NCI-H526 (cell line): ENCODE measurements around the gene LRRC38.

Experiments
- DNase-seq, 2 experiments: peaks; one replicate each; lab custom pipeline; 2025; lab: John Stamatoyannopoulos, UW

The LRRC38 gene

GRCh38 chr1:13517193-13517812, 3.5 kb upstream of the LRRC38 start:
- DNase-seq = peak in 1 of 2 experiments; percentile 65

DNA sequence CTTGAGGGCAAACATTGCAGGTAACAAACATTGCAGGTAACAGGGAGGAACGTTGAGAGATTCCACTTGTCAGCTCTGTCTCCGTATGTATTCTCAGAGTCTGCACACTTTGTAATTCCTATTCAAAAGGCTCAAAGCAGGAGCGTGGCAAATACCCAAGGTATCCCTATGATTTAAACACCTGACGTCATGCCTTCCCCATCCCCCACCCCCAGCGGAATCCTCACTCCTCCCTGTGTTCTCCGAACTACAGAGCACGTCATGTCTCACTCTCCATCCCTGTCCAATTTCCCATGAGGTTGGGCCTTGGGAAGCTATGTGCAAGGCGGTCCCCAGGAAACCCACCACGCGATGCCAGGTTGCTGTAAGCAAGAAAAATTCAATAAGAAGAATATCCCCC, 2.8 kb upstream of the LRRC38 start:
- DNase-seq = no peak

DNA sequence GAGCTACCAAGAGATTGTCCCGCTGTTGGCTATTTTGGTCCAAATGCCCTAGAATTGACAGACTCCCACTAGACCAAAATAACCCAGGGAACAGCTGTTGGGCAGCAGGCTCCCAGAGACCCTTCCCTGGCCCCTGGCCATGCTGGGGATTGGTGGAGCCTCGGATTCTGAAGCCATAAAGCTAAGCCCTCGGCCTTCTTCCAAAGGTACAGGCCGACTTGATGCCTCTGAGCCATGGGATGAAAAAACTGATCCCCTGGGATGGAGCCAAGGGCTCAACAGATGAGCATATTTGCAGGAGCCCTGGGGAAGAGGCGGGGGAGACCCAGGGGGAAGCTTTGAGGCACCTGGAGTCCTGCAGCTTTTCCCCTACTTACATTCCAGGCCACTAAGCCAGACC, 1.0 kb upstream of the LRRC38 start:
- DNase-seq = no peak

- DNase-seq = no peak
Measured at GRCh38 chr1:13513063-13513894, 524 bp downstream of the LRRC38 start.

- no peak for DNase-seq
Measured at GRCh38 chr1:13512472-13512871, 1.3 kb downstream of the LRRC38 start.

DNA sequence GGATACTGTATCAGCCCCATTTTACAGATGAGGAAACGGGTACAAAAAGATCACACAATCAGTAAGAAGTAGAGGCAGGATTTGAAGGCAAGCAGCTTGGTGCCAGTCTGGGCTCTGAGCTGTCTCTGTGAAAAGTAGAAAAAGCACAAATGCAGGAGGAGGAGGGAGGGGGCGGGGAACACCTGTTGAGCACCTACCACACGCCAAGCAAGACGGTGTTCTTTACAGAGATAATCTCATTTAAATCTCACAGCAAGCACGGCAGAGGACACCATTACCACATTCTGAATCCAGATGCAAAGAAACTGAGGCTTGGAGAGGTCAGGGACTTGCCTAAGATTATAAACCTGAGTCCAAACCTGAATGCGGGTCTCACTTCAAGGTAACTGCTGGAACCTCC, 3.3 kb downstream of the LRRC38 start:
- DNase-seq = no peak

DNA sequence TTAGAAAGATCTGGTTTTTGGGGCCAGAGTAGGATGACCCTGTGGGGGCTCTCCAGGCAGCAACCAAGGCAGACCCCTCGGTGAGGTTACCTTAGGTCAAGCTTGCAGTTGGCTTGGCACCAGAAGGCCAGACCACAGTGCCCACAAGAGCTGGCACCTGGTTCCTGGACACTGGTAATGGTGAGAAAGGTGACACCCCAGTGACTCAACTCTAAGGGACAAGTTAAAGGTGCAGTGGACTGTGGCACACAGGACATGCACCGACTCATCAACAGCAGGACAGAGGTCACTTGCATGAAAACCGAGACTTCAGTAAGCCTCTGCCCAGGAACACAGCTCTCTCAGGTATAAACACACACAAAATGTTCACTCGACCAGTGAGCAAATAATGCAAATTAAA, 6.7 kb downstream of the LRRC38 start:
- DNase-seq = no peak

GRCh38 chr1:13505020-13505419, 8.8 kb downstream of the LRRC38 start:
- no peak for DNase-seq

DNA sequence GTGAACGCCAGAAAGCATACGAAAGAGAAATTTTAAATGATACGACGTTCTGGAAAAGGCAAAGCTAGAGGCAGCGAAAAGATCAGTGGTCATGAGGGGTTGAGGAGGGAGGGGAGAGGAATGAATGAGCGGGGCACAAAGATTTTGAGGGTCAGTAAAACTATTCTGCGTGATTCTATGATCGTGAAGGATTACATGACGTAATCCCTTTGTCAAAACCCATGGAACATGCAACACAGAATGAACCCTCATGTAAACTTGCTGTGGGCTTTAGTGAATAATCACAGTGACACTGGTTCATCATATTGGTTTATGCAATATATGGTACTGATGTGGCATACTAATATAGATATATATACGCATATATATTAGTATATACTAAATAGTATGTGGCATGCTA, 13.0 kb downstream of the LRRC38 start:
- no peak for DNase-seq

DNA sequence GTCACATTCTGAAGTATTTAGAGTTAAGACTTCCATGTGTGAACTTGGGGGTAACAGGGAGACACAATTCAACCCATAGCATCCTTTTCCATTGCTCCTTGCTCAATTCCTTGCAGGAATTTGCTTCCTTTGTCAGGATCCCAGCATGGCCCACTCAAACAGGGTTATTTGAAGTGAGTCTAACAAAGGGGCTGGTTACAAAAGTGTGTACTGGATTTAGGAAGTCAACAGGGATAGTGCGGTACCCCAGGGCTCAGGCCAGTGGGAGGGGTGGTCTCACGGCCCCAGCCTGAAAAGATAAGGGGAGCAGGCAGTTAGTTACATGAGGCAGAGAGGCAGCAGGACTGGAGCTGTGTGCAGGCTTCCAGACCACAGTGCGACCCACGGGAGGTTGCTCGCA, 14.4 kb downstream of the LRRC38 start:
- no peak for DNase-seq

DNA sequence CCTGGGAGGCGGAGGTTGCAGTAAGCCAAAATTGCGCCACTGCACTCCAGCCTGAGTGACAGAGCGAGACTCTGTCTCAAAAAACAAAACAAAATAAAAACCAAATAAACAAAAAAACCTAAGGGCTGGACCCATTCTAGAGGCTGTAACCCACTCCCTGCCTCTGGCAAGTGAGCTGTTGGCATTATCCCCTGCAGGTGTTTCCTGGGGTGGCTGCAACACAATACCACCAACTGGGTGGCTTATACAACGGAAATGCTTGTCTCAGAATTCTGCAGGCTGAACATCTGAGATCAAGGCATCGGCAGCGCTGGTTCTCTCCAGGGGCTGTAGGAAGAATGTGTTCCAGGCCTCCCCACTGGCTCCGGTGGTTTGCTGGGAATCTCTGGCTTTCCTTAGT, 15.2 kb downstream of the LRRC38 start:
- no peak for DNase-seq

GRCh38 chr1:13495186-13495585, 18.6 kb downstream of the LRRC38 start:
- no peak for DNase-seq

DNA sequence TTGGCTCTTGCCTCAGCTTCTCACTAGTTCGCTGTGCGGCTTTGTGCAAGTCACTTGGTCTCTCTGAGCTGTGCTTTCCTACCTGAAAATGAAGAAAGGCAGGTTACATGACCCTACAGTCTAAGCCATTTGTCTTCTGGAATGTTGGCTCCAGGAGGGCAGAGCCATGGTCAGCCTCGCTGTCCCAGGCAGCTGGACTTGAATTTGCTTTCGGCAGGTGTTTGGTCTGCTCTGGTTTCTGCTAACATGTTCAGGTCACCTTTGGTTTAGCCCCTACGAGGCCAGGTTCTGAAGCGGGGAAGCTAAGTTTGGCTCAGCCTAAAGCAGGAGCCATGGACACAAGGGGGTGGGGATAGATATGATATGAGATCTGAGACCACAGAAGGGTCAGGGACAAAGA, 19.1 kb downstream of the LRRC38 start:
- DNase-seq = no peak

DNA sequence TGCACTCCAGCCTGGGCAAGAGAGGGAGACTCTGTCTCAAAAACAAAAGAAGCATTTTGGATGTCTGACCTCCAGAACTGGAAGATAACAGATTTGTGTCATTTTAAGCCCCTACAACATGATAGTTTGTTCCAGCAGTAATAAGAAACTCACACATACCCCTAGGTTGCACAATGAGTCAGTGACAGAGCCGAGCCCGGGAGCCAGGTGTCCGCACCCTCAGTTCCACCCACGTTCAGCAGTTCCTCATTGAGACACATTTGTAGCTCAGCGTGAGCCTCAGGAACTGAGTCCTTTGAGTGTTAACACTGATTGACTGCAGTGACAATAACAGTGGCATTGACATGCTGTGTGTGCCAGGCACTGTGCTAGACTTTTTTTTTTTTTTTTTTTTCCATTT, 19.8 kb downstream of the LRRC38 start:
- no peak for DNase-seq

- DNase-seq = no peak
Measured at GRCh38 chr1:13492711-13493110, 21.1 kb downstream of the LRRC38 start.

DNA sequence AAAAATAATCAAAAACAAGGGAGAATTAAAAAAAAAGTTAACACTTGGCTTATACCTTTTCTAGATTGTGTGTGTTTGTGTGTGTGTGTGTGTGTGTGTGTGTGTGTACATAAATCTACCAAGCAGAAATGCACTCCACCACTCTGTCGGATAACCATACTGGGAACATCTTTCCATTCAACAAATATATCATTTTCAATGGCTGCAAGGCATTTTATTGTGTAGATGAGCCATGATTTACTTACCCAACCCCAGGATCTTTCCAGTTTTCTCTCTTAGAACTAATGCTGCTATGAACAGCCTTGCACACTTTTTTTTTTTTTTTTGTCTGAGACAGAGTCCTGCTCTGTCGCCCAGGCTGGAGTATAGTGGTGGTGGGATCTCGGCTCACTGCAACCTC, 25.8 kb downstream of the LRRC38 start:
- no peak for DNase-seq

DNA sequence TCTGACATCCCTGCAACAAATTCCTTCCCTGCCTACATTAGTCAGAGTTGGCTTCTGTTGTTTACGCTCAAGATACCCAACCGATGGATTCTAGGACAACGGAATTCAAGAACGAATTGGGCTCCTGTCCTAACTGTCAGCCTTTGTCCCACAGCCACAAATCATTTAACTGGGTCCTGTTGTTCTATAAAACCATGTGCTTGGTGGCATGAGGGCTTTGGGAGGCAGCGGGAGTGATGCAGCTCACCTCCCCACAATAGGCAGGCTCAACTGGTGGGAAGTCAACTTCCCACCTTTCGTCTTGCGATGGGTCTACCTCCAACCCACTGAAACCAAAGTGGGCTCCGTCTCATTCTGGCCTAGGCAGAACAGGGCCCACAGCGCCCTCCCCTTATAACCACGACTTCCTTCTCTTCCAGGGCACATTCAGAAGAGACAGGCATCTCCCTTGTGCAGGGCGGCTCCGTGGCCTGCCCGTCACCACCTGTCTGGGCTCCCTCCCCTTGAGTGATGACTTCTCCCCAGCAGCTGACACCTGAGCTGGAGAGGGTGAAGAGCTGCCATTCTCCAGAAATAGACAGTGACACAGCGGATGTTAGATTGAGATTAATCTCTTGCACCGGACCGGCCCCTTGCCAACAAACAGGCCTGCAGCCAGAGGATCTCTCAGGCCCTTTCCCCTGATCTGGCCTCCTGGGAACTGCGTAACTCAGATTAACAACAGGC, 26.5 kb downstream of the LRRC38 start:
- no peak for DNase-seq

GRCh38 chr1:13483946-13484345, 29.9 kb downstream of the LRRC38 start:
- DNase-seq = no peak

DNA sequence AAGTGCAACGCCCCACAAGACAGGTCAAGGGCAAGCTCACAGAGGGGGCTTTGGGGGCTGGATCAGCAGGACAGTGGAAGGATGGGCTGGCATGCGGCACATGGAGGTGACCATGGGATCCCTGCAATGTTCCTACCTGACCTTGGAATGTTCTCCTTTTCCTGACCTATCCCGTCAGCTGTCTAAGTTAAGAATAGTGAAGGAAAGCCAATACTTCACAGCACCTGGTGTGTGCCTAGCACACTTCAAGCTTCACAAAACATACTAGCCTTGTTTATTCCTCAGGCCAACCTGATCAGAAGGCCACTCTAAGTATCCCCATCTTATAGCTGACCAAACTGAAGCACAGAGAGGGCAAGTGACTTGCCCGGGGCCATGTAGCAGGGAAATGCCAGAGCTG, 31.2 kb downstream of the LRRC38 start:
- no peak for DNase-seq

DNA sequence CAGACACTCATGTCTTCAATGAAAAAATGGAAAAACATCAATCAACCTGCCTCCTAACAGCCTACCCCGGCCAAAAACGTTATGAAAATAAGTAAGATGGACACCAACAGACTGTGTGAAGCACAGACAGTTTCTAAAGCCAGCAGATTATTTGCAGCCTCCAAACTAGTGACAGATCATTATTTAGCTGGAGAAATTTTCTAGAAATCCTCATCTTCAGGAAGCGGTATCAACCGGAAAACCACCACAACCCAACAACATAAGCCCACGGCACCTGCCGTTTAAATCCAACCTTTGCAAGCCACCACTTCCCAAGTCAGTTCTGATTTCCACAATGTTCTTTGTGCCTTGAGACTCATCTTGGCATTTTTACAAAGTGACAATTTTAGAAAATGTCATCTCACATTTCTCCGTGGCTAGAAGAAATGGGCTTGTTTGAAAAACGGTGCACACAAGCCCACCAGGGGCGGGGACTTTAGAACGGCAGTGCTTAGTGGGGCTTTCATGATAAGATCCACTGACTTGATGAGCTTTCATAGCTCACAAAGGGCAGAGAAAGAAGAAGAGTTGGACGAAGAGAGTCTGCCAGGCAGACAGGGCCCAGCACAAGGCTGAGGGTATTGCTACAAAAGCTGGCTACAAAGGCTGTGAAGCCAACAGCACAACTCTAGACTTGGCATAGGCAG, 34.5 kb downstream of the LRRC38 start:
- no peak for DNase-seq

DNA sequence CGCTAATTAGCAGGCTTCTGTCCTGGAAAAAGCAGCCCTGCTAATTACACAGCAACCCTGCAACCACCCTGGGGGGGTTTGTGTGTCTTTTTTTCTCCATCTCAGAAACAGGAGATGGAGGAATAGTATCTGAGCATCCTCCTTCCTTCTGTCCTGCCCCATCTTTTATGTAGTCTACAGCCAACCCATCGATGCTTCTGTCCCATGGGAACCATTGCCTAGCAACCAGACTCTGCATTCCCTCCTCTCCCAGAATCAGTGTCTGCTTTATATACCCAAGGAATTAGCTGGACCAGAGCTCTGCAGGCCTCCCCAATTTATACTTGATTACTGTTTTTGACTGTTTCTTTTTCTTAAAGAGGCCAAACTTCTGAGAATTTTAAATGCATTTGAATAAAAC, 35.1 kb downstream of the LRRC38 start:
- peak in 1 of 2 experiments; percentile 21 for DNase-seq

DNA sequence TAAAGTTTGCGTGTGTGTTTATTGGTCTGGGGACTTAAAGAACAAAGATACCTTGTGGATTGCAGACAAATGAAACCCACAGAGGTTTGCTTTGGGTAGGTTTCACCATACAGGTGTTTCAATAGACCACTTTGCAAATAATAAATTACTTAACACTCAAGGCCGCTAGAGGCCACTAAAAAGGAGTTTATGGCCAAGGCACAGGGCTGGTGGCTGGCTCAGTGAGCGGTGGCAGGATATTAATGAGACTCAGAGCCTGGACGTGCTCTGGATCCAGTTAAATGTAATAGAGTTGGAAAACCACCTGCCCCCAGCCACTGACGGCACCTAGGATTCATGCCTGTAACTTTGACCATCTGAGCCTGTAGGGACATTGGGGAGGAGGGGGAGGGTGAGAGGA, 44.5 kb downstream of the LRRC38 start:
- peak; percentile 7 to 60 for DNase-seq

- no peak for DNase-seq
Measured at GRCh38 chr1:13465515-13465914, 48.3 kb downstream of the LRRC38 start.
